GM18505 (cell line): ENCODE data around the gene GET3.
"Not testable (repeated sequence)": the region's sequence is repeated elsewhere in the genome, so short reads cannot be mapped to it uniquely, and the experiment has no call there.

Experiments used
- ATAC-seq: cut with Tn5 transposase; IDR thresholded peaks from one replicate; pipeline ENCODE4 v1.9.1; 2021; ENCODE audit not compliant: unreplicated experiment
- POLR2A ChIP-seq: IDR thresholded peaks from 4 replicates; pipeline ENCODE4 v1.6.1; 2011; ENCODE audit warnings: borderline replicate concordance; ENCODE audit not compliant: insufficient read depth, insufficient read length; ENCODE audit errors: extremely low read depth

The GET3 gene

DNA sequence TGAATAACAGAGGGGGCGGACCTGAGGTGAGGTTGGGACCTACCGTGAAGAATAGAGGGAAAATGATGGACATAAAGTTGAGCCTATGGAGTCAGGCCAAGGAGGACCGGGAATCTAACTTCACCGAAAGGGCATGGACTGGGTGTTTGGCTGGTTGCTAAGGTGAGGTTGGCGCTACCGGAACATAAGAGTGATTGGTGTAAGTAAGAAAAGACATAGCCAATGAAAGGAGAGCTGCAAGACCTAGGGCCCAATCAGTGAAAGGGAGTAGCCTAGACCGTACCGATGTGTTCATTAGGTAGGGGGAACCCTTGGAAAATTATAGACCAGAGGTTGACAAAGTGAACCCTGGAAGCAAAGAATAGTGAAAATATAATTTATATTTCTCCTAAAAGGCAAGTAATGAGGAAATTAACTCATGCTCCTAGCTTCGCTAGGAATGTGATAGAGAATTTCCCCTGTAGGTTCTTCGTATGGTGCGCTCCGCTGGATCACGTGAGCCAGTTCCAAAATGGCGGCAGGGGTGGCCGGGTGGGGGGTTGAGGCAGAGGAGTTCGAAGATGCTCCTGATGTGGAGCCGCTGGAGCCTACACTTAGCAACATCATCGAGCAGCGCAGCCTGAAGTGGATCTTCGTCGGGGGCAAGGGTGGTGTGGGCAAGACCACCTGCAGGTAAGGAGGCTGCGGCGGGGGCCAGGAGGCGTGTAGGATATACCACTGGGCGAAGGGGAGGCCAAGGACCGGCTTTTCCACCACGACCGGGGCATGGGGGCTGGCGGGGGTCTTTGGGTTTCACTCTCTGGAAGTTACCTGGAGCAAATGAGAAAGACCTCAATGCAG is at the start of gene GET3:
Gene GET3 (plus strand): TSS at position 503 of the 840 bp plus-strand sequence. CDS start 9 bp downstream, at position 512.
- TF ChIP-seq POLR2A = peak; percentile 90

DNA sequence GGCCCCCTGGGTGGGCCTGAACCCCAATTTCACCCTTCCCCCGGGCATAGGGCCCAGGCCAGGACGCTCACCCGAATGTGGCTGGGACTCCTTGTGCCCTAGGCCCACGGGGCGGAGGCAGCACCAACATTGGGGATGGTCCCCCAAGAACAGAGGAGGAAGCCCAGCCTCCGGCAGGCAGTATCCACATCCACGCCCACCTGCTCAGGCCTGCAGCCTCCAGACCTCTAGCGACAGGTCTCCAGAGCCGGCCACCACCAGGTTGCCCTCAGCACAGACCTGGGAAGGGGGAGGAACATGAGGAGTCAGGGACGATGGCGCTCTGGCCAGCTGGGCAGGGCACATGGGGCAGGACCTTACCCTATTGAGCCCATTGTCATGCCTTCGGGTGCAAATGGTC is 48.3 kb upstream of the GET3 start:
- ATAC-seq = no peak
- TF ChIP-seq POLR2A = no peak

More for the DNA sequence above, at the start of gene GET3:
- ATAC-seq = peak; percentile 57

DNA sequence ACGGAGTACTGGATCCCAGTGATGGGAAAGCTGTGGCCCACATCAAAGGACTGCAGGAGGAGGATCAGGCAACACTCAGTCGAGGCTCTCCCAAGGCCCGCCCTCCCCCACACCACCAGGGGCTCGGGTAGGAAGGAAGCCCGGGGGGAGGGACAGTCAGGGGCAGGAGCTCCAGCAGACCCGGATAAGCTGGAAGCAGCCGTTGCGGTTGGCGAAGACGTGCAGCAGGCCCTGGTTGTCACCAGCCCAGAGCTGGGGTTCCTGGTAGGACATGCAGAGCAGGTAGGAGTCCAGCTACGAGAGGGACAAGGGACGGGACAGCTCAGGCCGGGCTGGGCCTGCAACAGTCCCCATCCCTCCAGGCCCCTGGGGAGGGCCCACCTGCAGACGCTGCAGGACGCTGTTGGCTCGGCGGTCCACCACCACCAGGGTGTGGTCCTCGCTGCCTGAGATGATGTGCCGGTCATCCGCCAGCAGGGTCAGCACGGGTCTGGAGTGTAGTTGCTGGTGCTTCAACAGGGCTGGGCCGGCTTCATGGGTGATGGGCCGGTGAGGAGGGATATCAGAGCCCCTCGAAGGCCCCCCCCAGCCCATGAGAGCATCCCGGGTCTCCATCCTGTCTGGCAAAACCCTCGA is 47.6 kb upstream of the GET3 start:
- ATAC-seq = no peak
- TF ChIP-seq POLR2A = no peak

DNA sequence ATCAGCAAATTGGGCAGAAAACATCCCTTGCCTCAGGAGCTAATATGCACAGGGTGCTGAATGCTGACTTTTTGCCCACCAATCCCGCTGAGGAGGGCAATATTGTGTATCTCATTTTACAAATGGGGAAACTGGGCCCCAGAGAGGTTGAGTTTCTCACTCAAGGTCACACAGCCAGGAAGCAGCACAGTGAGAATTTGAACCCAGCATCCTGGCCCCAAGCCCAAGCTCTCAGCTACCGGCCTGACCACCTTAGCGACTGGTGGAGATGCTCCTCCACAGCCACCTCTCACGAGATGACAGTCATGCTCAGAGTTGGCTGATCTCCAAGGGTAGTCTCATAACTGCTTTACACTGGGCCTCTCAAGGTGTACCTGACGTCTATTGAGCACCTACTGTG is 44.3 kb upstream of the GET3 start:
- no peak for ATAC-seq
- TF ChIP-seq POLR2A = no peak

DNA sequence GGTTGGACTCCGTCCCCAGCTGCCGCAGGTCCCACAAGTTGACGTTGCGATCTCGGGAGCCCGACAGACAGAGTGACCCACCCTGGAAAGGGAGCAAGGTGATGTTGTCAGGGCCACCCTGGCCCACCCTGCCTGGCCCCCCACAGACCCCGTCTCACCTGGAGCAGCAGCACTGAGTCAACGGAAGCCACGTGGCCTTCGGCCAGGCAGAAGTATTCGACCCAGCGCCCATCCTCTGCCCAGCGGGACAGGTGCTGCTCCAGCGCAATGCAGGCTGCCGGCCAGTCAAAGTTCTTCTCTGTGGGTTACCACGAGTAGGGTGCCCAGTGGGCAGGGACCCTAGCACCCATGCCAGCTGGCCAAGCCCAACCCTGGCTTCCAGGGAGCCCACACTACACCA is 42.7 kb upstream of the GET3 start:
- TF ChIP-seq POLR2A = no peak
- no peak for ATAC-seq

DNA sequence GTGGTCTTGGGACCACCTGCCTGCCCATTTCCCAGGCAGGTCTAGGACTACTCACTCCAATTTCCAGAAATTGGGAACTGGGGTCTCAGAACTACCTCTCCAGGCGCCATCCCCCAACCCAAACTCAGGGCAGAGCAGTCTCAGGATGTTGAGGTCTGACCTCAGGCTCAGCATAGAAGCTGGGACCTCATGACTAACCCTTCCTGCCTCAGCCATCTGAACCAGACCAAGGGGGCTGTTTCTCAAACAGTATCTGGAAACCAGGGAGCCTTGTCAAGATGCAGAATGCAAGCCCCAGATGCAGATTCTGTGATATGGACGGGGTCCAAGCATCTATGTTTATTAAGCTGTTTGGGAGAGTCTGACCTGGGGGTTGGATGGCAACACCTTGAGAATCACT is 42.2 kb upstream of the GET3 start:
- no peak for TF ChIP-seq POLR2A
- ATAC-seq = no peak

DNA sequence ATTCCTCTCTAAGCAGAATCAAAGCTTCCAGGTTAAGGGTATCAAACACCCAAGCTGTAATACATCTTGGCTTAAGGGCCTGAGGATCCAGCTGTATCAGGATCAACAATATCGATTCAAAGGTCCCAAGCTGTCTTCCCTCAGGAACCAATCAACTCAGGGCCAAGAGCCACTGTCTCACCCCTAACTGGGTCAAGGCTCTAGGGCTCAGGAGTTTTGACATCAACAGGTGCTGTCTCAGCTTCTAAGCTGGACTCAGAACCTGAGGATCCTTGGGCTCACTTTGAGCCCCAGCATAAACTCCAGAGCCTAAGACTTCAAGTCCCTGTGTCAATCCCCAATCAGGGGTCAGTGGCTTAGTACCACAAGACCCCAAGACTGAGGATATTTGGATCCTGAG is 41.8 kb upstream of the GET3 start:
- TF ChIP-seq POLR2A = no peak
- no peak for ATAC-seq

DNA sequence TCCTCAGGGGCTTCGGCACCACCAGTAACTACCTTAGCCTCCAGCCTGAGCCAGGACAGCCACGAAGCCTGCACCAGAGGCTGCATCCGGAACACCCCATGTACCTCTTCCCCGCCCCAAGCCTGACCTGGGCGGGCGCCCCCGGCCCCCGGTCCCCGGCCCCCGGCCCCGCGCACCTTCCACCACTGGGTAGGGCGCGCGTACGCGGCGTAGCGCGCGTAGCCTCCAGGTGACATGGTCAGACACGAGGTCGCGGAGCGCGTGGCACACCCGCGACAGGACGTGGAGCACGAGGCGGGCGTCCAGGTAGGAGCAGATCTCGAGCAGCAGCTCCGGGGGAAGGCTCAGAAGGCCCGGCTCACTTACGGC is 41.3 kb upstream of the GET3 start:
- ATAC-seq = peak; percentile 17

DNA sequence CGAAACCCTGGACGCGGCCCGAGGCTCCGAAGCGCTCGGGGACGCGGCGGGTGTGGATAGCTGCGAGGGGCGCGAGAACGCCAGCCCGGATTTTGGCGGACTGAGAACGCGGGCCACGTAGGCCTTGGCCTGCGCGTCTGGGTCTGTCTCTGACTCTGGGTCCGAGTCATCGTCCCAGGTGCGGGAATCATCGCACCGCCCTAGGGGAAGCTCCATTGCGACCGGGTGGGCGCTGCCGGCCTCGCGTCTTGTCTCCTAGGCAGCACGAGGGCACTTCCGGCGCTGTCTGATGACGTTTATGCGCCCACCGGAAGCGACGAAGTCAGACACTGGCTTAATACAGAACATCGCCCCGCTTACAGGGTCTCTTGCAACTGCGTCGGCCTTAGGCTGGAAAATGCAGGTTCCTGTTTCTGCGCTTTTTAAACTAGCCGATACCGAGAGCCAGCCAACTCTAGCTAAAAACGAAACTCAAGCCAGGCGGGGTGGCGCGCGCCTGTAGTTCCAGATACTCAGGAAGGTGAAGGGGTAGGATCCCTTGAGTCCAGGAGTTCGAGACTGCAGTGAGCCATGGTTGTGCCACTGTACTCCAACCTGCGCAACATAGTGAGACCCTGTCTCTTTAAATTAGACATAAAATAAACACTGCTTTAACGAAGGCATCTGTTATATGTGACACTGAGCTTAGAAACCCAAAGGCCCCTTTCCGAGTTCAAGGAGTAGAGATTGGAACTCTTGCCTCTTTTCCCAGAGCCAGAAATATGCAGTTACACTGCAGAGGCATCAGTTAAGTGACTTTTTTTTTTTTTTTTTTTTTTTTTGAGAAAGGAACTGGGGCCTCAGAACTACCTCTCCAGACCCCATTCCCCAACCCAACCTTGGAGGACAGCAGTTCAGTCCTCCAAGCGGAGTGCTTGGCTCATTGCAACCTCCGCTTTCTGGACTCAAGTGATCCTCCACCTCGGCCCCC is 40.6 kb upstream of the GET3 start, which contains the start of gene FBXW9:
Gene FBXW9 (minus strand): TSS at position 266 of the 970 bp plus-strand sequence. CDS start 50 bp downstream, at position 216.
- peak; percentile 86 for TF ChIP-seq POLR2A
- ATAC-seq = peak; percentile 71

More for the DNA sequence above, 41.3 kb upstream of the GET3 start:
- no peak for TF ChIP-seq POLR2A

DNA sequence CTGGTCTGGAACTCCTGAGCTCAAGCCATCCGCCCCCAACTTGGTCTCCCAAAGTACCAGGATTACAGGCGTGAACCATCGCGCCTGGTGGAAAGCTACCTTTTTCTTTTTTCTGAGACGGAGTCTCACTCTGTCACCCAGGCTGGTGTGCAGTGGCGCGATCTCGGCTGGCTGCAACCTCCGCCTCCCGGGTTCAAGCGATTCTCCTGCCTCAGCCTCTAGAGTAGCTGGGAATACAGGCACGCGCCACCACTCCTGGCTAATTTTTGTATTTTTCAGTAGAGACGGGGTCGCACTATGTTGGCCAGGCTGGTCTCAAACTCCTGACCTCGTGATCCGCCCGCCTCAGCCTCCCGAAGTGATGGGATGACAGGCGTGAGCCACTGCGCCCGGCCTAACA is 39.9 kb upstream of the GET3 start:
- ATAC-seq = not testable (repeated sequence)

DNA sequence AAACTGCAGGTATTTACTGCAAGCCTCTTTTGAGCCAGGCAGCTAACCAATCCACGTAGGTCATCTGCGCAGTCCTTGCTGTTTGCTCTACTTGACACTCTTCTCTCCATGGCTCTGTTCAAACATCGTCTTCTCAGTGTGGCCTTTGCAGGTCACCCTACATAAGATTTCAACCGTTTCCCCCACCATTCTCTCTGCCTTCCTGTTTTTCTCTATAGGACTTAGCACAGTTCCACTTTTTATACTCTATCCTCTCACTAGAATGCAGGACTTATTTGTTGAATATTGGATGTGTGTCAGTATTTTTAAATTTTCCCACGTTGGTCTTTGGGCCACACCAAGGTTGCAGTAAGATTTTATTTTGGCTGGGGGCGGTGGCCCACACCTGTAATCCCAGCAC is 39.2 kb upstream of the GET3 start:
- no peak for TF ChIP-seq POLR2A
- no peak for ATAC-seq

DNA sequence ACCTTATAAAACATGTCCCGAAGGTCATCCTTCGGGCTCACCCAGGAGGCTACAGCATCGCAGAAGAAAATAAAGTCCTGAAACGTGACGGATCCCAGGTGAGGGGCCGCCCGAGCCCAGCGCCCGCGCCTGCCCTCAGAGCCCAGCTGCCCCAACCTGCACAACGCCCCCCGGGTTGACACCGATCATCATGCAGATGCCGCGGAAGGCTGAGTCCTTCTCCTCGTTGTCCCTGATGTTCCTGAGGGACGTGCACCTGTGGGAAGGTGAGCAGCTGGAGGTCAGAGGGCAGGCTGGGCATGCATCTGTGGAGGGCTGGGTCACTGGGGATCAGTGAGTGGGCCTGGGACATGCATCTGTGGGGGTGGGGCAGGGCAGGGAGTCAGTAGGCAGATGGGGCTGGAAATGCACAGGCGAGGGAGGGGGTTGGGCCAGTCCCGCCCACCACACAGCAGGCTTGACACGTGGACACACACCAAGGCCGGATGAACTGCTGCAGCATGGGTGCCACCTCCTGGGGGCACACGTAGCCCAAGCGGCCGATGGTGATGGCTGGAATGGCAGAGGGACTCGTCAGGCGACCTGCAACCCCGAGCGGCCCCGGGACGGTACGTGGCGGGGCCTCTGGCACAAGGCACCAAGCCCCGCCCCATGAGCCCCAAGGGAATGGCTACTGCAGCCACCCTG is 35.6 kb upstream of the GET3 start:
- TF ChIP-seq POLR2A = no peak
- ATAC-seq = no peak

DNA sequence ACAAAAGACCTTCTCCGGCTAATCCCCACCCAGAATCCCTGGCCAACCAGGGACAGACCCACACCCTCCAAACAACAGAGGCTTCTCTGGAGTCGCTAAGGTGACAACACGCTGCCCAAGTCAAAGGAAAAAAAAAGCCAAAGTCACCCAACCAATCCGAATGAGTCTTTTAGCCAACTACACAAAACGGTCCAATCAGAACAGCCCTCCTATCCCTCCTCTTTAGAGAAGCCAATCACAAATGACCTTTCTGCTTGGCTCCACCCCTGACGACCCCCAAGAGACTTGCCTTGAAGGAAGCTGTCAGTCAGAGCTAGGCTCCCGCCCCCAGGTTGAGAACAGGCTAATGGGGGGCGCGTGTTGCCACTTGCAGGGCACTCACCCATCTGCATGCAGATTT is 34.3 kb upstream of the GET3 start:
- no peak for TF ChIP-seq POLR2A
- ATAC-seq = no peak
